ENCODE results near the gene TBCD. TPM values are rescaled to one million over a fixed set of nuclear protein-coding genes. Genes with fewer than 3 reads are reported as not detected.

Gene TBCD
- total RNA-seq, 2 experiments from 2014 or later = 181 to 186 TPM

GRCh38 chr17:82794781-82795482 is 43.1 kb downstream of the TBCD start:
- ATAC-seq (ENCODE audit: low read depth) = no peak
- Mint-ChIP-seq H3K27ac (no peak overlapping the region), H3K9me3 (no peaks in the 10 kb centered on the region), H3K4me3 (no peak overlapping the region), H3K36me3 (peaks cover 7% of the 10 kb centered on the region), H3K27me3 (no peaks in the 10 kb centered on the region), H3K4me1 (peaks cover 3% of the 10 kb centered on the region)
- DNase-seq = no peak
- POLR2A ChIA-PET = interaction anchor here (1.1 kb wide), 1 partner anchor 69 kb away, joined by 3 read pairs; no protein-coding TSS in a partner anchor

GRCh38 chr17:82795615-82796014 is 43.8 kb downstream of the TBCD start:
- POLR2A ChIA-PET = no interaction called here
- no peak overlapping the region for H3K4me3 Mint-ChIP-seq

GRCh38 chr17:82797061-82797460 is 45.2 kb downstream of the TBCD start:
- DNase-seq (no peak), ATAC-seq (ENCODE audit: low read depth) (no peak)
- Mint-ChIP-seq H3K4me1 (peaks cover 3% of the 10 kb centered on the region), H3K4me3 (no peak overlapping the region), H3K27me3 (no peaks in the 10 kb centered on the region), H3K27ac (no peak overlapping the region), H3K9me3 (peaks cover 2% of the 10 kb centered on the region), H3K36me3 (peaks cover 20% of the 10 kb centered on the region)
- POLR2A ChIA-PET = no interaction called here

More at GRCh38 chr17:82795615-82796014, 43.8 kb downstream of the TBCD start:
- DNase-seq = no peak
- Mint-ChIP-seq H3K27ac (no peak overlapping the region), H3K4me1 (peaks cover 3% of the 10 kb centered on the region), H3K27me3 (no peaks in the 10 kb centered on the region), H3K36me3 (peaks cover 9% of the 10 kb centered on the region), H3K9me3 (no peaks in the 10 kb centered on the region)
- ATAC-seq (ENCODE audit: low read depth) = no peak

- Mint-ChIP-seq H3K9me3 (peaks cover 2% of the 10 kb centered on the region), H3K4me3 (no peak overlapping the region), H3K27me3 (no peaks in the 10 kb centered on the region), H3K27ac (no peak overlapping the region), H3K4me1 (peaks cover 8% of the 10 kb centered on the region), H3K36me3 (peaks cover 24% of the 10 kb centered on the region)
- DNase-seq = no peak
- POLR2A ChIA-PET = interaction anchor here (0.7 kb wide), 1 partner anchor 207 kb away, joined by 3 read pairs; no protein-coding TSS in a partner anchor
- no peak for ATAC-seq (ENCODE audit: low read depth)
Measured at GRCh38 chr17:82798752-82799151, 46.9 kb downstream of the TBCD start.

GRCh38 chr17:82799591-82799990 is 47.7 kb downstream of the TBCD start:
- Mint-ChIP-seq H3K36me3 (peaks cover 24% of the 10 kb centered on the region), H3K4me1 (peaks cover 8% of the 10 kb centered on the region), H3K9me3 (peaks cover 2% of the 10 kb centered on the region), H3K27ac (no peak overlapping the region), H3K27me3 (no peaks in the 10 kb centered on the region), H3K4me3 (no peak overlapping the region)
- POLR2A ChIA-PET = interaction anchor here (0.7 kb wide), 1 partner anchor 208 kb away, joined by 3 read pairs; no protein-coding TSS in a partner anchor
- DNase-seq (no peak), ATAC-seq (ENCODE audit: low read depth) (no peak)

- DNase-seq = no peak
- POLR2A ChIA-PET = no interaction called here
- Mint-ChIP-seq H3K4me1 (peaks cover 6% of the 10 kb centered on the region), H3K27ac (no peak overlapping the region), H3K4me3 (no peak overlapping the region), H3K9me3 (peaks cover 2% of the 10 kb centered on the region), H3K27me3 (no peaks in the 10 kb centered on the region), H3K36me3 (peaks cover 24% of the 10 kb centered on the region)
- no peak for ATAC-seq (ENCODE audit: low read depth)
Measured at GRCh38 chr17:82800885-82801284, 49.0 kb downstream of the TBCD start.

- H3K36me3 Mint-ChIP-seq = peaks cover 24% of the 10 kb centered on the region
- no peak overlapping the region for H3K4me3 Mint-ChIP-seq
- DNase-seq = no peak
- no peak for ATAC-seq (ENCODE audit: low read depth)
- peaks cover 2% of the 10 kb centered on the region for H3K9me3 Mint-ChIP-seq
- H3K27me3 Mint-ChIP-seq = no peaks in the 10 kb centered on the region
- POLR2A ChIA-PET = no interaction called here
- no peak overlapping the region for H3K27ac Mint-ChIP-seq
- H3K4me1 Mint-ChIP-seq = peaks cover 6% of the 10 kb centered on the region
Measured at GRCh38 chr17:82801377-82801970, 49.6 kb downstream of the TBCD start.

GRCh38 chr17:82802075-82802780 is 50.4 kb downstream of the TBCD start:
- Mint-ChIP-seq H3K27ac (peak overlapping the region; percentile 7), H3K36me3 (peaks cover 24% of the 10 kb centered on the region), H3K4me3 (no peak overlapping the region), H3K27me3 (no peaks in the 10 kb centered on the region), H3K9me3 (peaks cover 2% of the 10 kb centered on the region), H3K4me1 (peaks cover 6% of the 10 kb centered on the region)
- DNase-seq (no peak), ATAC-seq (ENCODE audit: low read depth) (no peak)
- POLR2A ChIA-PET = no interaction called here

GRCh38 chr17:82803185-82803584 is 51.3 kb downstream of the TBCD start:
- H3K4me1 Mint-ChIP-seq = peaks cover 6% of the 10 kb centered on the region
- peaks cover 24% of the 10 kb centered on the region for H3K36me3 Mint-ChIP-seq
- POLR2A ChIA-PET = interaction anchor here (0.5 kb wide), 1 partner anchor 1078 kb away, joined by 3 read pairs; no protein-coding TSS in a partner anchor
- H3K27ac Mint-ChIP-seq = peak overlapping the region; percentile 55
- ATAC-seq (ENCODE audit: low read depth) (no peak), DNase-seq (no peak)
- no peaks in the 10 kb centered on the region for H3K27me3 Mint-ChIP-seq
- H3K9me3 Mint-ChIP-seq = peaks cover 2% of the 10 kb centered on the region
- H3K4me3 Mint-ChIP-seq = no peak overlapping the region

GRCh38 chr17:82803606-82804005 is 51.7 kb downstream of the TBCD start:
- Mint-ChIP-seq H3K9me3 (peaks cover 2% of the 10 kb centered on the region), H3K4me3 (no peak overlapping the region)
- ATAC-seq (ENCODE audit: low read depth) = no peak

GRCh38 chr17:82804442-82805191 is 52.8 kb downstream of the TBCD start:
- POLR2A ChIA-PET = interaction anchor here (0.5 kb wide), 1 partner anchor 92 kb away, joined by 6 read pairs; no protein-coding TSS in a partner anchor
- H3K9me3 Mint-ChIP-seq = peaks cover 2% of the 10 kb centered on the region
- H3K36me3 Mint-ChIP-seq = peaks cover 20% of the 10 kb centered on the region
- ATAC-seq (ENCODE audit: low read depth) (no peak), DNase-seq (no peak)
- no peak overlapping the region for H3K27ac Mint-ChIP-seq
- H3K4me3 Mint-ChIP-seq = no peak overlapping the region
- peaks cover 6% of the 10 kb centered on the region for H3K4me1 Mint-ChIP-seq
- no peaks in the 10 kb centered on the region for H3K27me3 Mint-ChIP-seq

More at GRCh38 chr17:82803606-82804005, 51.7 kb downstream of the TBCD start:
- H3K36me3 Mint-ChIP-seq = peaks cover 22% of the 10 kb centered on the region
- DNase-seq = no peak
- H3K27ac Mint-ChIP-seq = no peak overlapping the region
- peaks cover 6% of the 10 kb centered on the region for H3K4me1 Mint-ChIP-seq
- POLR2A ChIA-PET = interaction anchor here (0.5 kb wide), 1 partner anchor 1078 kb away, joined by 3 read pairs; no protein-coding TSS in a partner anchor
- no peaks in the 10 kb centered on the region for H3K27me3 Mint-ChIP-seq

GRCh38 chr17:82805254-82805653 is 53.4 kb downstream of the TBCD start:
- peaks cover 2% of the 10 kb centered on the region for H3K9me3 Mint-ChIP-seq
- no peak overlapping the region for H3K27ac Mint-ChIP-seq
- ATAC-seq (ENCODE audit: low read depth) (no peak), DNase-seq (no peak)
- H3K36me3 Mint-ChIP-seq = peaks cover 17% of the 10 kb centered on the region
- H3K4me3 Mint-ChIP-seq = no peak overlapping the region
- no peaks in the 10 kb centered on the region for H3K27me3 Mint-ChIP-seq
- POLR2A ChIA-PET = no interaction called here
- peaks cover 6% of the 10 kb centered on the region for H3K4me1 Mint-ChIP-seq

- POLR2A ChIA-PET = no interaction called here
- Mint-ChIP-seq H3K27me3 (no peaks in the 10 kb centered on the region), H3K4me1 (peaks cover 8% of the 10 kb centered on the region), H3K36me3 (peaks cover 14% of the 10 kb centered on the region), H3K9me3 (peaks cover 2% of the 10 kb centered on the region), H3K4me3 (no peak overlapping the region), H3K27ac (no peak overlapping the region)
- DNase-seq (no peak), ATAC-seq (ENCODE audit: low read depth) (no peak)
Measured at GRCh38 chr17:82805823-82806222, 54.0 kb downstream of the TBCD start.
